ENCODE measurements around the gene RIMOC1. TPM values are rescaled to one million over a fixed set of nuclear protein-coding genes. Genes with fewer than 3 reads are reported as not detected.

The RIMOC1 gene
- total and polyA plus RNA-seq, 10 donors = 4.5 to 29.3 (median 21.9) TPM

- Histone ChIP-seq H3K4me3 (peak overlapping the region; percentile 66 to 95 (median 80)), H3K27me3 (replicated peaks in 1 of 7) (no peaks in the 10 kb centered on the region), H3K36me3 (no peaks in the 10 kb centered on the region), H3K27ac (peak overlapping the region; percentile 75 to 91 (median 86)), H3K4me1 (peaks cover 12 to 44% (median 22%) of the 10 kb centered on the region in 6 donors), H3K9me3 (no peaks in the 10 kb centered on the region)
- TF ChIP-seq POLR2A (IDR thresholded peaks at IDR 0.05) = no peak
- no peak for TF ChIP-seq CTCF (IDR thresholded peaks at IDR 0.05 in 8 of 11, conservative IDR thresholded peaks at IDR 0.05 in 3 of 11)
- no peak for TF ChIP-seq POLR2AphosphoS5 (IDR thresholded peaks at IDR 0.05)
- intact Hi-C loops (cut with DNase I; ENCODE audit: low total_unique reads) = no loop called here
- DNase-seq = no peak
- WGBS, 5 donors = 9 to 15% (median 11%) methylated on average over 14 to 16 of the region's 16 CpGs
These were observed 33.5 kb upstream of the RIMOC1 start for GRCh38 chr5:41870627-41871048.

DNA sequence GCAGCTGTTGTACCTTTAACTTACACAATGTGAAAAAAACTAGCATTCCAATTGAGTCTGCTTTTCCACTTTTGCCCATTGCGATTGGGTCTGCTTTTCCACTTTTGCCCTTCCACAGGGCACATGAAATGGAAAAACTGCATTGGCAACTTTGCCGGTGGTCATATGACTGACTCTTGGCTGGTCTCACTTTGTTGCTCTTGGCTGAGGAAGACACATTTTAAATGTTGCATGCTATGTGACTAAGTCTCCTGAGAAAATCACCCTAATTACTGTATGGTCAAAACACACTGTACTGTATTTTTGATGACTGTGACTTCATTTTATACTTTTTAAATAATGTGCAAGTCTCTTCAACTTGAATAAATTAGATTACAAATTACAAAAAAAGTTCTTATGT is 32.3 kb upstream of the RIMOC1 start:
- no peak for TF ChIP-seq POLR2AphosphoS5 (IDR thresholded peaks at IDR 0.05)
- no peak for TF ChIP-seq CTCF (IDR thresholded peaks at IDR 0.05 in 8 of 11, conservative IDR thresholded peaks at IDR 0.05 in 3 of 11)
- no peak for TF ChIP-seq POLR2A (IDR thresholded peaks at IDR 0.05)
- no peak for DNase-seq

DNA sequence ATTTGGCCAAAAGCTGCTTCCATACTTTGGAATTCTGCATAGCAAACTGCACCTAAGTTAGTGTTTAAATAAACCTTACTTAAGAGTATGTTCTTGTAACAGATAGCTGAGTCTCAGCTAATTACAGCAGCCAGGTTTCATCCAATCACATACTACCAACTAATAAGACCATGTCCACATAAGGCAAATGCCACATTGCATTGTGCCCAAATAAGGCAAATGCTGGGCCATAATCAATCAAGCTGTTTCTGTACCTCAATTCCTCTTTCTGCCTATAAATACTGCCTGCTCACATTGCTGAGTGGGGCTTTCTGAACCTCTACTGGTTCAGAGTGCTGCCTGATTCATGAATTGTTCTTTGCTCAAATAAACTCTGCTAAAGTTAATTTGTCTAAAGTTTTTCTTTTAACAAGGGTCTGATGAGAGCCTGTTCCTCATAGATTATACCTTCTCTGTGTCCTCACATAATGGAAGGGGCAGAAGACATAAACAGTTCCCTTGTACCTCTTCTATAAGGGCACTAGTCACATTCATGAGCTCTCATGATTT is 29.6 kb upstream of the RIMOC1 start:
- Histone ChIP-seq H3K9me3 (no peaks in the 10 kb centered on the region), H3K4me1 (peaks cover 6 to 14% (median 12%) of the 10 kb centered on the region in 6 donors), H3K36me3 (no peaks in the 10 kb centered on the region), H3K4me3 (no peak overlapping the region), H3K27me3 (replicated peaks in 1 of 7) (no peaks in the 10 kb centered on the region), H3K27ac (no peak overlapping the region)
- intact Hi-C loops (cut with DNase I; ENCODE audit: low total_unique reads) = no loop called here
- DNase-seq = no peak
- TF ChIP-seq POLR2A (IDR thresholded peaks at IDR 0.05) (no peak), POLR2AphosphoS5 (IDR thresholded peaks at IDR 0.05) (no peak), CTCF (IDR thresholded peaks at IDR 0.05 in 8 of 11, conservative IDR thresholded peaks at IDR 0.05 in 3 of 11) (no peak)

More for the DNA sequence above, 32.3 kb upstream of the RIMOC1 start:
- Histone ChIP-seq H3K4me3 (no peak overlapping the region), H3K27me3 (replicated peaks in 1 of 7) (no peaks in the 10 kb centered on the region), H3K36me3 (no peaks in the 10 kb centered on the region), H3K9me3 (no peaks in the 10 kb centered on the region), H3K27ac (no peak overlapping the region), H3K4me1 (peaks cover 12 to 39% (median 22%) of the 10 kb centered on the region in 6 donors)
- intact Hi-C loops (cut with DNase I; ENCODE audit: low total_unique reads) = no loop called here
- WGBS, 5 donors = 87 to 97% (median 90%) methylated on average over 2 of the region's 2 CpGs

DNA sequence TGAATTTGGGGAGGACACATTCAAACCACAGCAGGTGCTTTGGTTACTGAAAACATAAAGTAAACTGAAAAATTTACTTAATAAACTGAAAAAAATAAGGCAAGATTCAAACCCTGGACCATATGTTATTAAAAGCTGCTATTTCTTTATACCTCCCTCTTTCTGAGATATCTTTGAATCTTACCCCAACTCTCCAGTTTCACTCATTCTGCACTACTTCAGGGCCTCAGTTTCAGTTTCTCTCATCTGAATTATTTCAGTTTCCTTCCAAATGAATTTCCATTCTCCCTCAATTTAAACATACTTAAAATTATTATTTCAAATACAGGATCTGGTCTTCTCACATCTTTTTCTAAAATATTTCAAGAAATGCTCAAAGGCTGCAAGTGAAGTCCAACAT is 29.0 kb upstream of the RIMOC1 start:
- H3K27me3 ChIP-seq (replicated peaks in 1 of 7) = no peaks in the 10 kb centered on the region
- H3K36me3 ChIP-seq = no peaks in the 10 kb centered on the region
- TF ChIP-seq POLR2AphosphoS5 (IDR thresholded peaks at IDR 0.05) (no peak), POLR2A (IDR thresholded peaks at IDR 0.05) (no peak), CTCF (IDR thresholded peaks at IDR 0.05 in 8 of 11, conservative IDR thresholded peaks at IDR 0.05 in 3 of 11) (no peak)
- H3K27ac ChIP-seq = no peak overlapping the region
- H3K9me3 ChIP-seq = no peaks in the 10 kb centered on the region
- no peak for DNase-seq
- peaks cover 6 to 11% (median 10%) of the 10 kb centered on the region in 6 donors for H3K4me1 ChIP-seq
- H3K4me3 ChIP-seq = no peak overlapping the region
- intact Hi-C loops (cut with DNase I; ENCODE audit: low total_unique reads) = no loop called here

All from spleen (tissue), 11 donors.